ENCODE data around the gene GRM7. TPM values are rescaled to one million over a fixed set of nuclear protein-coding genes. Genes with fewer than 3 reads are reported as not detected.

GRM7 gene
- total RNA-seq, 1 experiment from 2014 or later, result not detected

DNA sequence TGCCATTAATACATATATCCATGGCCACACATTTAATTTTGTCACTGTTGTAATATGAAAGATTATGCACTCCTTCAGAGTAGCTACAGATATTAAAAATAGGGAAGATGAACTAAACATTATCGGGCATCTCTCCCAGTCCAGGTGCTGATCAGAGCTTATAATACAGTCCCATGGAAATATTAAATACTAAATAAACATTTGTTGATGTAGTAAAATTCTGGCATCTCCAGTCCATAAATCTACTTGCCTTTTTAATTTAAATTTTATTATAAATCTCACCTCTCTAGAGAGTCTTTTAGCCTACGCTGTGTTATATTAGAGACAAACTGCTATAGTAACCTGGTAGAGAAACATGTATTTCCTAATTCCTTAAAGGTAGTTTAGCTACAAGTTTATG, 297.6 kb downstream of the GRM7 start (continued):
- TF ChIP-seq CTCF (IDR thresholded peaks at IDR 0.05 in 2 of 3, conservative IDR thresholded peaks at IDR 0.05 in 1 of 3; ENCODE audit: borderline replicate concordance in 1 of 3, insufficient read depth in 1 of 3, low read depth in 2 of 3, low read length in 2 of 3) (no peak), POLR2A (IDR thresholded peaks at IDR 0.05; ENCODE audit: borderline replicate concordance, extremely low read depth, insufficient read depth, insufficient read length) (no peak)

DNA sequence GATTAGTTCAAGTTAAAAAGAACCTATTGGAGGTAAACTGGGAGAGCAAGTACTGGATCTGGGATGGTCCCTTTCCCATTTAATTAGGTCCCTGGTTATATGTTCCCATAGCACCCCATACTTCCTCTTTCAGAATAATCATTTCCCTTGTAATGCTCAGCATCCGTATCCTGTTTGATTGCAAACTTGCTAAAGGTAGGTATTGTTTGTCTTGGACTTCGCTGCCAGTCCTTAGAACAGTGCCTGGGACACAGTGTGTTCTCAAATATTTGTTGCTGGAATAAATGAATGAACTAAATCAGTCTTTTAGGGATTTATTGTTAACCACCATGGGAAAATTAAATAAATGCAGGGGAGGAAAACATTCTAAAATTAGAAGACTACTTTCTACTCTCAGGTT, 299.8 kb downstream of the GRM7 start:
- Histone ChIP-seq H3K4me3 (replicated peaks in 1 of 2; ENCODE audit: low read depth in 1 of 2, low read length in 2 of 2) (no peak overlapping the region), H3K4me2 (ENCODE audit: low read length) (no peak overlapping the region), H3K9me2 (ENCODE audit: insufficient read depth) (no peaks in the 10 kb centered on the region), H3K9ac (ENCODE audit: low read length) (no peak overlapping the region), H3K27me3 (ENCODE audit: insufficient read depth, low read length) (no peaks in the 10 kb centered on the region), H3K27ac (ENCODE audit: low read depth, low read length) (no peak overlapping the region), H4K20me1 (ENCODE audit: insufficient read depth) (no peaks in the 10 kb centered on the region), H3K36me3 (ENCODE audit: control insufficient read depth in 1 of 2, insufficient read depth in 2 of 2, low read length in 2 of 2) (no peaks in the 10 kb centered on the region), H3K79me2 (ENCODE audit: insufficient read depth, low read length) (no peaks in the 10 kb centered on the region), H2AFZ (ENCODE audit: low read depth, low read length, poor library complexity, severe bottlenecking) (no peak overlapping the region), H3K9me3 (ENCODE audit: control insufficient read depth in 1 of 2, insufficient read depth in 1 of 2, low read depth in 1 of 2, low read length in 2 of 2) (no peaks in the 10 kb centered on the region), H3K4me1 (ENCODE audit: control insufficient read depth in 1 of 2, insufficient read depth in 2 of 2, low read length in 2 of 2) (no peaks in the 10 kb centered on the region)
- intact Hi-C loops (cut with micrococcal nuclease), result no loop called here
- ChIA-PET CTCF (no interaction called here), RAD21 (ENCODE audit: low non-redundant PET in 1 of 2, low total read pairs in 2 of 2, uncharacterized antibody in 2 of 2, unreplicated experiment in 2 of 2) (no interaction called here), POLR2A (no interaction called here)
- BruUV-seq (replicated peaks), result no TSS peak
- ATAC-seq (no peak), DNase-seq (ENCODE audit: low read depth, low spot score) (no peak)
- TF ChIP-seq SIN3A (IDR thresholded peaks at IDR 0.05; ENCODE audit: low read depth) (no peak), YY1 (IDR thresholded peaks at IDR 0.05; ENCODE audit: extremely low read depth, insufficient replicate concordance, low read depth, low read length) (no peak), POLR2A (IDR thresholded peaks at IDR 0.05; ENCODE audit: borderline replicate concordance, extremely low read depth, insufficient read depth, insufficient read length) (no peak), ELF1 (IDR thresholded peaks at IDR 0.05; ENCODE audit: borderline replicate concordance, low read depth) (no peak), CTCF (IDR thresholded peaks at IDR 0.05 in 2 of 3, conservative IDR thresholded peaks at IDR 0.05 in 1 of 3; ENCODE audit: borderline replicate concordance in 1 of 3, insufficient read depth in 1 of 3, low read depth in 2 of 3, low read length in 2 of 3) (no peak), POLR2AphosphoS5 (IDR thresholded peaks at IDR 0.05; ENCODE audit: low read depth, low read length) (no peak), SRF (IDR thresholded peaks at IDR 0.05; ENCODE audit: low read depth) (no peak), SP1 (IDR thresholded peaks at IDR 0.05; ENCODE audit: low read depth) (no peak), TCF7L2 (IDR thresholded peaks at IDR 0.05; ENCODE audit: borderline replicate concordance, extremely low read depth, insufficient read depth, insufficient read length) (no peak), JUND (IDR thresholded peaks at IDR 0.05) (no peak), ZNF274 (IDR thresholded peaks at IDR 0.05; ENCODE audit: low read depth, low read length) (no peak)
- TF ChIP-seq, protein P1, sequence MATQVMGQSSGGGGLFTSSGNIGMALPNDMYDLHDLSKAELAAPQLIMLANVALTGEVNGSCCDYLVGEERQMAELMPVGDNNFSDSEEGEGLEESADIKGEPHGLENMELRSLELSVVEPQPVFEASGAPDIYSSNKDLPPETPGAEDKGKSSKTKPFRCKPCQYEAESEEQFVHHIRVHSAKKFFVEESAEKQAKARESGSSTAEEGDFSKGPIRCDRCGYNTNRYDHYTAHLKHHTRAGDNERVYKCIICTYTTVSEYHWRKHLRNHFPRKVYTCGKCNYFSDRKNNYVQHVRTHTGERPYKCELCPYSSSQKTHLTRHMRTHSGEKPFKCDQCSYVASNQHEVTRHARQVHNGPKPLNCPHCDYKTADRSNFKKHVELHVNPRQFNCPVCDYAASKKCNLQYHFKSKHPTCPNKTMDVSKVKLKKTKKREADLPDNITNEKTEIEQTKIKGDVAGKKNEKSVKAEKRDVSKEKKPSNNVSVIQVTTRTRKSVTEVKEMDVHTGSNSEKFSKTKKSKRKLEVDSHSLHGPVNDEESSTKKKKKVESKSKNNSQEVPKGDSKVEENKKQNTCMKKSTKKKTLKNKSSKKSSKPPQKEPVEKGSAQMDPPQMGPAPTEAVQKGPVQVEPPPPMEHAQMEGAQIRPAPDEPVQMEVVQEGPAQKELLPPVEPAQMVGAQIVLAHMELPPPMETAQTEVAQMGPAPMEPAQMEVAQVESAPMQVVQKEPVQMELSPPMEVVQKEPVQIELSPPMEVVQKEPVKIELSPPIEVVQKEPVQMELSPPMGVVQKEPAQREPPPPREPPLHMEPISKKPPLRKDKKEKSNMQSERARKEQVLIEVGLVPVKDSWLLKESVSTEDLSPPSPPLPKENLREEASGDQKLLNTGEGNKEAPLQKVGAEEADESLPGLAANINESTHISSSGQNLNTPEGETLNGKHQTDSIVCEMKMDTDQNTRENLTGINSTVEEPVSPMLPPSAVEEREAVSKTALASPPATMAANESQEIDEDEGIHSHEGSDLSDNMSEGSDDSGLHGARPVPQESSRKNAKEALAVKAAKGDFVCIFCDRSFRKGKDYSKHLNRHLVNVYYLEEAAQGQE (IDR thresholded peaks at IDR 0.05; ENCODE audit: low read depth), result no peak
- TF ChIP-seq, protein P2, sequence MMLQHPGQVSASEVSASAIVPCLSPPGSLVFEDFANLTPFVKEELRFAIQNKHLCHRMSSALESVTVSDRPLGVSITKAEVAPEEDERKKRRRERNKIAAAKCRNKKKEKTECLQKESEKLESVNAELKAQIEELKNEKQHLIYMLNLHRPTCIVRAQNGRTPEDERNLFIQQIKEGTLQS (IDR thresholded peaks at IDR 0.05), result no peak
- TF ChIP-seq, protein P3, sequence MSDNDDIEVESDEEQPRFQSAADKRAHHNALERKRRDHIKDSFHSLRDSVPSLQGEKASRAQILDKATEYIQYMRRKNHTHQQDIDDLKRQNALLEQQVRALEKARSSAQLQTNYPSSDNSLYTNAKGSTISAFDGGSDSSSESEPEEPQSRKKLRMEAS (IDR thresholded peaks at IDR 0.05), result no peak
